SK-N-MC (cell line): Measurements from ENCODE around the gene NTRK2.

Experiments used
- EZH2 ChIP-seq: fragments of 200-600 bp; sonication (generic); IDR thresholded peaks from one replicate; pipeline ENCODE4 v1.6.1; 2017; ENCODE audit warnings: antibody characterized with exemption
- FOXP2 ChIP-seq: optimal IDR thresholded peaks from 2 replicates; pipeline ENCODE3; 2011; ENCODE audit warnings: mild to moderate bottlenecking, moderate library complexity; ENCODE audit not compliant: insufficient read depth; ENCODE audit errors: extremely low read length, control extremely low read depth
- POLR2AphosphoS5 ChIP-seq: IDR thresholded peaks from 2 replicates; pipeline ENCODE4 v1.6.1; 2012; ENCODE audit warnings: mild to moderate bottlenecking, low read depth, low read length, borderline replicate concordance

DNA sequence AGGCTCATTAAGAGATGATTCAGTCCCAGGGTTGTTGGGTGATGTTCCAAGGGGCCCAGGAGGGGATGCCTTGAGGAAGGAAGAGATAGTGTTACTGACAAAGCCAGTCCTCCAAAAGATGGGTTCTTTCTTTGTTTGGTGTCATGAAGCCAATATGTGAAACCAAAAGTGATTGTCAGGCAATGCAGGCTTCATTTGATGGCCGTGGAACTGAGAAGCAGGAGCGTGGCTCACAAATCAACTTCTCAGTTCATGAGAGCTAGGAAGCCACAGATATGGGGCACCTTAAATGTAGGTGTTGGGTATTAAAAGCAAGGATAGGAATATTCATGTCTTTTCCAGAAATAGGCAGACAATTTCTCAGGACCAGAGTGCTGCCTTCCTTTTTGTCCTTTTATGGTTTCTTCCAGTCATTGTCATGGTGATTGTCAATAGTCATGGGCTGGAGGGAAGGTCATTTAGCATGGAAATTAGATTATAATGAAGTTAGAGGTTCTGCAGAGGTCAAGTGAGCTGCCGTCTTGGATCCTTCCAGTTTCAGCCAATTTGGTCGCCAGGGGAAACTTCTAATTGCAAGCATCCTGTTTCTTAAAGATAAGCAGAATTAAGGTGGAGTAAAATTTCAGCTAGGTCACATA lies 393.0 kb downstream of the NTRK2 start:
- TF ChIP-seq POLR2AphosphoS5 (no peak), EZH2 (no peak), FOXP2 (no peak)
